ENCODE data around the gene FUT6.

Gene FUT6

DNA sequence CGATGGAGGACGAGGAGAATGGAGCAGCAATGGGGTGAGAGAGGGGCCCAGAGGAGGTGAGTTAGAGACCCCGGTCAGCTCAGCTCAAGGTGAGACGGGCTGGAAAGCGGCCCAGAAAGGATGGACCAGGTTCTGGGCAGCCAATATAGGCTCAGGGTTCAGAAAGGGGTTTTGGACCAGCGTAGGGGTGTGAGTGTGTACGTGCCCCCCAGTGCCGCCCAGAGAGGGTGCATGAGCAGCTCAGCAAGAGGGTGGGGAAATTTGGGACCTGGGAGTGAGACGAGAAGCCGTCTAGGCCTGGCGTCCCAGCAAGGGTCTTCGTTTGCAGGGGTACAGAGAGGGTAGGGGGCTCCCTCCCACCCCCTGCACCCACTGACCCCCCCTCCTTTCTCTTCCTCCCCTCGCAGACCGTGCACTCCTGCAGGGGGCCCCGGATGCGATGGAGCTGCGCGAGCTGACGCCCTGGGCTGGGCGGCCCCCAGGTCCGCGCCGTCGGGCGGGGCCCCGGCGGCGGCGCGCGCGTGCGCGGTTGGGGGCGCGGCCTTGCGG, 12.1 kb downstream of the FUT6 start:
- no peak for FAIRE-seq

DNA sequence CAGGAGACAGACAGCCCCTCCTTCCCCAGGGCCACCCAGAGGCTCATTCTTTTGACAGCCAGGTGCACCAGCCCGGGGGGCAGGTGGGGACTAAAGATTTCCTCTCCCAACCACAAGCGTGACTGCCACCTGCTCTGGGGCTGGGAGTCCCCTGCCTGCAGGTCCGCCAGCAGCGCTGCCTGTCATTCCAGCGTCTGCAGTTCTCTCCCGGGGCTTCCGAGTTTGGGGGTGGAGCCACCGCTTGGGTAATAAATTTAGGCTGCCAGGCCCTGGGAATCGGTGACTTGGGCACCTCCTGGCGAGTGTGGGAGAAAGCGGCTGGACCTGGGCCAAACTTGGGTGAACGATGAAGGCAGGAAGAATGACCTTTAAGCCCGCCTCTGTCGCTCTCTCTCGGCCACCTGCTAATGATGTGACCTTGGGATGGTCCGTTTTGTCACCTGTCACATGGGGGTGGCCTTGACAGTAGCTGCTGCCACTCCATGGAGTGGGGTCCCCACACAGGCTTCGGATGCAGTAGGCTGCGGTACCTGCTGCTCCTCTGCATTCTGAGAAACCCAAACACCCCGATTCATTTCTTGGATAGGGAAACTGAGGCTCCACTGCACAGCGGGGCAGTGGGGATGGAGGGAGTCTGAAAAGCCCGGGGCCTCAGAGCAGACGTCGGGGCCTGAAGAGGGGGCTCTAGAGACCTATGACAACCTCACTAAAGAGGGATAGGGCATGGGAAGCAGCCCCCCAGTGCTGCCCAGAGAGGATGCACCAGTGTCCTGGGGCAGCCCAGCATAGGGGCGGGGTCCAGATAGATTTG, 12.8 kb downstream of the FUT6 start:
- no peak for FAIRE-seq

DNA sequence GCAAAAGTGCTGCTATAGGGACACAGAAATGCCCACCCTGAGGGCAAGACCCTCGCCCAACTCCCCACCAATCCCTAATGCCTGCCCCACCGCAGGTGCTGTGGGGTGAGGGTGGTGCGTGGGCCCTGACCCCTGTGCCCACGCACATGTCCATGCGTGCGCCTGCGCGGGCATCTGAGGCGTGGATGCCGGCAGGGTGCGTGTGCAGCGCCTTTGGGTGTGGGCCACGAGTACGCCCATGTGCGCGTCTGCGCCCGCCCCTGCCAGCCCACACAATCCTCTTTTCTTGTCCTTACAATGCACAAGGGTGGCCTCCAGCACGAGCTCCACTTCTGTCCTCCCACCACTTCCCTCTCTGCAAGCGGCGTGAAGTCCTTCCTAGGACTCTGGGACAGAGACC, 14.3 kb downstream of the FUT6 start:
- no peak for FAIRE-seq

DNA sequence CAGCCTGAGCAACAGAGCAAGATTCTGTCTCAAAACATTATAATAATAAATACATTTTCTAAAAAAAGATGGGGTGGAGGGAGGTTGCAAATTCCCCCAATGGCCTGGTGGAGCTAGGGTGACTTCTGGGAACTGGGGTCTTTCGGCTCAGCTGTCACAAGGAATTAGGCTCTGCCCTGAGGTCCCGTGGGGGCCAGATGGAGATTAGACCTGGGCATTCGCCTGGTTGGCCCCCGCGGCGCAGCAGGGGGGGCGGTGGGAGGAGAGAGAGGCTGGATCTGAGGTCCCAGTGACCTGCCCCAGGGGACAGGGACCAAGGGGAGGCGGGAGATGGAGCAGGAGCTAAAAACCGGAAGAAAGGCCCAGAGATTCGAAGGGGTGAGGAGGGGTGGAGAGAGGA, 14.8 kb downstream of the FUT6 start:
- no peak for FAIRE-seq

GRCh38 chr19:5823579-5824281, 15.8 kb downstream of the FUT6 start:
- FAIRE-seq = no peak

- FAIRE-seq = no peak
Observed at GRCh38 chr19:5822181-5822844, 17.2 kb downstream of the FUT6 start.

- no peak for FAIRE-seq
Observed at GRCh38 chr19:5821521-5822180, 17.9 kb downstream of the FUT6 start.

- FAIRE-seq = no peak
Observed at GRCh38 chr19:5820785-5821184, 18.7 kb downstream of the FUT6 start.

DNA sequence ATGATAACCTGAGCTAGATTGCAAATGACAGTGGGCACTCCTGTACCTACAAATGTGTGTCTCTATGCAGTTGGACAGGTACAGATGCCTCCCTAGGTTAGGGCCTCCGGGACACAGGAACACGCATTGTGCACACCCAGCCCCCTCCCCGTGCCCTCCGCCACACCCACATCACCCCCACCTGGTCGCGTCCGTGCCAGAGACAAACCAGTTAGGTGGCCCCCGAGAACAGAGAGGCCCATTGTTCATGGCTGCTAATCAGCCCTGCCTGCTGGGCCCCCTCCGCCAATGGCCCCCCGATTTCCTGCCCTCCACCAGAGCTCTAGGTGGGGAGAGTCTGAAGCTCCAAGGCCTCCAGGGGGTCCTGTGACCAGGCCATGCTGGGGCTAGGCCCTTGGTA, 20.9 kb downstream of the FUT6 start:
- FAIRE-seq = no peak

- FAIRE-seq = no peak
Observed at GRCh38 chr19:5817218-5817617, 22.3 kb downstream of the FUT6 start.

- no peak for FAIRE-seq
Observed at GRCh38 chr19:5814852-5815246, 24.7 kb downstream of the FUT6 start.

- no peak for FAIRE-seq
Observed at GRCh38 chr19:5814123-5814851, 25.2 kb downstream of the FUT6 start.

GRCh38 chr19:5811117-5811516, 28.4 kb downstream of the FUT6 start:
- no peak for FAIRE-seq

DNA sequence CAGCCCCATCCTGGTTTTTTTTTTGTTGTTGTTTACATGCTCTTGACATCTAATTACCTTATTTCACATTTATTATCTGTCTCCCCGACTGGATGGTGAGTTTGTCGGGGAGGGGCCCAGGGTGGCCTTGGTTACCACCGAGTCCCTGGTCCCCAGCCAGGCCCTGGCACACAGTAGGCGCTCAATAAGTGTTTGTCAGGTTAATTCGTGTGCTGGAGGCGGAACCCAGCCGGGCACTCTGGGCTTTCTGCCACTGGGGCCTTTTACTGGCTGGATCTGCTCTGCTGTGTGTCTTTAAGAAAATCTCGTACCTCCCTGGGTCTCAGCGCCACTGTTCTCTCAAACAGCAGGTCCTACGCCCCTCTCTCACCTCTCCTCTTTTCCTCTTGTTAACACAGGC, 30.0 kb downstream of the FUT6 start:
- no peak for FAIRE-seq

- FAIRE-seq = no peak
Observed at GRCh38 chr19:5809053-5809452, 30.4 kb downstream of the FUT6 start.

- no peak for FAIRE-seq
Observed at GRCh38 chr19:5808120-5808816, 31.2 kb downstream of the FUT6 start.

DNA sequence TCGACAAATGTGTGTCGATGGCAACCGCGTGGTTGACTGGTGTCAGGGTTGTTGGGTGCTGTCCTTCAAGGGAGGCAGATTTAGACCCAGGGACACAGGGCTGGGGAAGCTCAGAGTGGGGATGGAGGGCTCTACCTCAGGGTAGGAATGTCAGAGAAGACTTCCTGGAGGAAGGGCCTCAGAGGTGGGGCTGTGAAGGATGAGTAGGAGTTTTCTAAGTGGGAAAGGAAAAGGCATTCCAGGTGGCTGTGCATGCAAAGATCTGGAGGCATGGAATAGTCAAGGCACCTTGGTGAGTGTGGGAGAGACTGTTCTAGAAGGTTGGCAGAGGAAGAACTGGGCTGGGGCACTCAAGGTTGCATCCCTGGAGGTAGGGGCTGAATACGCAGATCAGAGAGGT, 32.6 kb downstream of the FUT6 start:
- no peak for FAIRE-seq

- FAIRE-seq = no peak
Observed at GRCh38 chr19:5806133-5806489, 33.4 kb downstream of the FUT6 start.

DNA sequence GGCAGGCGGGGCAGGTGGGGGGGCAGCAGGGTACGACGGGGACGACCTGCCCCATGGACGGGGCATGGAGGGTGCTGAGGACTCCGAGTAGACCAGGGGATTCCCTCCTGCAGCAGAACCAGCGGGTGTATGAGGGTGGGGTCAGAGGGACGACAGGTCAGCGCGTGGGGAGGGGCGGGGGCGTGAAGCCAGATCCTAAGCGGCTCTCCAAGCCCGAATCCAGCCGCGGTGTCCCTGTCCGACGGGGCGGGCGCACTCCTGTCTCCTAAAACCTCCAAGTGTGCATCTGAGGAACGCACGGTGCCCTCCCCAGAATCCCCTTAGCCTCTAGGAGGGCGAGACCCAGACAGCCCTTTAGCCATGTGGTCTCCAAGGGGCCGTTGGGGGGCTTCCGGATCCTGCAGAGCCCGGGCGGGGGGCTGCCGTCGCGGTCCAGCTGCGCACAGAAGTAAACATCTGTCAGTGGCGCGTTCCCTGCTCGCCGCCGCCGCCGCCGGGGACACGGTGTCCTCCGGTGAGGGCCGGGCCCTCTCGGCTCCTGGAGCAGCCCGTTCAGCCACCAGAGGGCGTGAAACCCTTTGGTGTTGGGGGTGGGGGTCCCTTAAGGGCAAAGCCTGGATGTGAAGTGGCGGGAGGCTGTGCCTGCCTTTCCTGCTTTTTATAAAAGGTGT, 33.9 kb downstream of the FUT6 start:
- no peak for FAIRE-seq

DNA sequence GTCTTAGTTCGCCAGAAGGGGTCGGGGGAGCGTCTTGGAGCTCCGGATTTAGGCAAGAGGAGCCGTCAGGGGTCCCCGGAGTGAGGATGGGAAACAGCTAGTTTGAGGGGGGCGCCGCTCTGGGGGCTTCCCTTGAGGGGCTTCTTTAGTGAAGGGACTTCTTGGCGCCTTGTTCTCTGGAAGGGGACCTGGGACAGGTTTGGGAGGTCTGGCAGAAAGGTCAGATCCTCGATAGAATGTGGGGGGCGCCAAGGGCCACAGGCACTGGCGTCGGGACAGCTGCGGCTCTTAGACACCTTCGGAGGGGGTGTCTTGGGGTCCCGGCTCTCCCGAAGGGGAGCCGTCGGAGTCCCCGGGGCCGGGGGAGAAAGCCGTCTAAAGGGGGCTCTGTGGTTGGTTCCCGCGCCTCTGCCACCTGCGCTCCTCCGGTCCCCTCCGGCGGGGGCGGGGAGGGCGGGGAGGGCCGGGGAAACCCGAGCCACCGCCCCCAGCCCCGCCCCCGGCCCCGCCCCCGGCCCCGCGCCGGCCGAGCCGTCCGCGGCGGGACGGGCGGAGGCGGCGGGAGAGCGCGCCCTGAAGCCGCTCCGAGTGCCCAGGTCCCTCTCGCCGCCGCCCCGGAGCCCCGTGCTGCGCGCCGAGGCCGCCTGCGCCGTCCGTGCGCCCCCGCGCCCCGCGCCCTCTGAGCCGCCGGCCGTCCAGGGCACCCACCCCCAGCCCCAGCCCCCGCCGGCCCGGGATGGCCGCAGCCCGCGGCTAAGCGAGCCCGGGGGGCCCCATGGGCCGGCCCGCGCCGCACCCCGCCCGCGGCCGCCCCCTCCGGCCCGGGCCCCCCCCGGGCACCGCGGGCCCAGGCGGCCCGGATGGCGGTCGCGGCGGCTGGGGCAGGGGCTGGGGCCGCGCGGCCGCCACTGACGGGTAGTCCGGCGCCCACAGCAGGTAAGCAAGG, 34.7 kb downstream of the FUT6 start, which contains the start of gene NRTN:
NRTN (plus strand) TSS at position 552 of the 946 bp plus-strand sequence. CDS start 19,099 bp downstream, outside the sequence.
- FAIRE-seq = no peak
